Stimulated activated CD8-positive, alpha-beta memory T cell treated with anti-CD3 and anti-CD28 coated beads, Interleukin-12 subunit alpha, Interleukin-12 subunit beta, amount 100 ng/mL, for 1 hour (primary cell): ENCODE data around the gene REXO1.

Experiments
- DNase-seq: peaks from one replicate; pipeline ENCODE4 v3.0.0-alpha.2; 2020; ENCODE audit warnings: low read depth

REXO1 gene

GRCh38 chr19:1766800-1767352 lies 81.4 kb downstream of the REXO1 start:
- DNase-seq: no peak

GRCh38 chr19:1765904-1766799 lies 82.1 kb downstream of the REXO1 start:
- DNase-seq: no peak
